GM23248 (cell line): ENCODE measurements around the gene GREM1. TPM values are rescaled to one million over a fixed set of nuclear protein-coding genes. Genes with fewer than 3 reads are reported as not detected.

Source experiments
- DNase-seq: peaks from one replicate; pipeline ENCODE4 v3.0.0-alpha.2; 2015
- H2AFZ ChIP-seq: fragments of 200-600 bp; sonication (generic); 2 replicates; pipeline ENCODE4 v1.6.1; 2016; ENCODE audit warnings: antibody characterized with exemption
- H3F3A ChIP-seq: fragments of 200-600 bp; sonication (generic); 2 replicates; pipeline ENCODE4 v1.6.1; 2016; ENCODE audit warnings: mild to moderate bottlenecking, antibody characterized with exemption, mixed run types; ENCODE audit not compliant: insufficient read depth
- H3K27ac ChIP-seq: fragments of 200-600 bp; sonication (generic); 2 replicates; pipeline ENCODE4 v1.5.1; 2016; ENCODE audit warnings: mild to moderate bottlenecking
- H3K27me3 ChIP-seq: fragments of 200-600 bp; sonication (generic); replicated peaks from 2 replicates; pipeline ENCODE4 v1.6.1; 2016; ENCODE audit warnings: mild to moderate bottlenecking; ENCODE audit not compliant: insufficient read depth
- H3K36me3 ChIP-seq: fragments of 200-600 bp; sonication (generic); 2 replicates; pipeline ENCODE4 v1.6.1; 2016; ENCODE audit warnings: low read depth, mild to moderate bottlenecking
- H3K4me1 ChIP-seq: fragments of 200-600 bp; sonication (generic); 2 replicates; pipeline ENCODE4 v1.6.1; 2016; ENCODE audit warnings: mild to moderate bottlenecking; ENCODE audit not compliant: insufficient read depth
- H3K4me2 ChIP-seq: fragments of 200-600 bp; sonication (generic); one replicate; pipeline ENCODE4 v1.6.1; 2016; ENCODE audit warnings: mild to moderate bottlenecking; ENCODE audit not compliant: unreplicated experiment
- H3K4me3 ChIP-seq: fragments of 200-600 bp; sonication (generic); 2 replicates; pipeline ENCODE4 v1.5.1; 2016; ENCODE audit warnings: mild to moderate bottlenecking
- H3K79me2 ChIP-seq: fragments of 200-600 bp; sonication (generic); 2 replicates; pipeline ENCODE4 v1.6.1; 2016; ENCODE audit warnings: mild to moderate bottlenecking; ENCODE audit not compliant: insufficient read depth
- H3K9ac ChIP-seq: fragments of 200-600 bp; sonication (generic); 2 replicates; pipeline ENCODE4 v1.6.1; 2016; ENCODE audit warnings: mild to moderate bottlenecking
- H3K9me2 ChIP-seq: fragments of 200-600 bp; sonication (generic); 2 replicates; pipeline ENCODE4 v1.6.1; 2016; ENCODE audit warnings: mixed run types, mild to moderate bottlenecking, moderate library complexity; ENCODE audit not compliant: insufficient read depth
- H3K9me3 ChIP-seq: fragments of 200-600 bp; sonication (generic); one replicate; pipeline ENCODE4 v1.6.1; 2017; ENCODE audit warnings: low read depth
- H4K20me1 ChIP-seq: fragments of 200-600 bp; sonication (generic); 2 replicates; pipeline ENCODE4 v1.6.0; 2016; ENCODE audit not compliant: insufficient read depth
- EZH2 ChIP-seq: fragments of 200-600 bp; sonication (generic); IDR thresholded peaks from 2 replicates; pipeline ENCODE4 v1.6.1; 2018; ENCODE audit warnings: antibody characterized with exemption, mild to moderate bottlenecking; ENCODE audit not compliant: insufficient read depth, poor library complexity, severe bottlenecking
- EZH2phosphoT487 ChIP-seq: fragments of 200-600 bp; sonication (generic); IDR thresholded peaks from 2 replicates; pipeline ENCODE4 v1.6.1; 2018; ENCODE audit warnings: antibody characterized with exemption, moderate library complexity, mild to moderate bottlenecking, low read depth; ENCODE audit not compliant: insufficient read depth
- WGBS, 2 experiments: methylation state at CpG; one replicate each; pipeline ENCODE4 v1.1.6; 2015 to 2017; ENCODE audit warnings: low lambda C conversion rate in 2 of 2, low coverage in 1 of 2; ENCODE audit errors: missing lambda C conversion rate in 2 of 2; 5-methylcytosine and 5-hydroxymethylcytosine counted together
- in situ Hi-C: fragments of 300-500 bp; cut with MboI; formaldehyde crosslinking; loops from 2 replicates; pipeline ENCODE4 v1.15.0; 2020
- polyA plus RNA-seq: library from polyadenylated mRNA; unstranded; fragments of >200 nt; fragmentation: Nextera tagmentation; extraction: Ambion mirVana; gene quantifications from 2 replicates; pipeline ENCODE4 v1.2.1, GENCODE V29; 2016
- total RNA-seq: library from RNA; depleted of rRNA; stranded (reverse); fragments of >200 nt; shearing (Covaris generic); gene quantifications from 2 replicates; pipeline ENCODE4 v1.2.3, GENCODE V29; 2014

Gene GREM1
- total and polyA plus RNA-seq, 2 experiments from 2014 or later = 584 to 1,005 TPM

- Histone ChIP-seq H3K79me2 (no peaks in the 10 kb centered on the region), H3K4me1 (peaks cover 23% of the 10 kb centered on the region), H3K9ac (no peak overlapping the region), H3K27me3 (no peaks in the 10 kb centered on the region), H4K20me1 (no peaks in the 10 kb centered on the region), H3K4me2 (no peak overlapping the region), H3F3A (peaks cover 34% of the 10 kb centered on the region), H3K36me3 (no peaks in the 10 kb centered on the region), H3K9me3 (no peaks in the 10 kb centered on the region), H3K27ac (no peak overlapping the region), H3K4me3 (no peak overlapping the region), H3K9me2 (no peaks in the 10 kb centered on the region), H2AFZ (no peak overlapping the region)
- in situ Hi-C loops = no loop called here
- WGBS, 2 experiments = 65 to 66% methylated on average over 3 of the region's 3 CpGs
- DNase-seq = no peak
- no peak for TF ChIP-seq EZH2phosphoT487
- no peak for TF ChIP-seq EZH2
These were observed 33.2 kb downstream of the GREM1 start for GRCh38 chr15:32750979-32751378.

GRCh38 chr15:32757426-32757825 is 39.6 kb downstream of the GREM1 start:
- H3K9me2 ChIP-seq = no peaks in the 10 kb centered on the region; the same call in 1 of the 2 replicates
- H3K79me2 ChIP-seq = no peaks in the 10 kb centered on the region
- no peak overlapping the region for H2AFZ ChIP-seq
- no peaks in the 10 kb centered on the region for H3F3A ChIP-seq
- H4K20me1 ChIP-seq = no peaks in the 10 kb centered on the region
- H3K27me3 ChIP-seq = no peaks in the 10 kb centered on the region
- in situ Hi-C loops = no loop called here
- H3K9me3 ChIP-seq = no peaks in the 10 kb centered on the region
- no peak overlapping the region for H3K4me2 ChIP-seq
- no peak overlapping the region for H3K27ac ChIP-seq
- H3K4me1 ChIP-seq = no peaks in the 10 kb centered on the region
- H3K9ac ChIP-seq = no peak overlapping the region
- DNase-seq = no peak
- no peak overlapping the region for H3K4me3 ChIP-seq
- no peak for TF ChIP-seq EZH2
- no peak for TF ChIP-seq EZH2phosphoT487
- H3K36me3 ChIP-seq = 0 out of 2 replicates have a peak, but pooled peaks cover 4% of the 10 kb centered on the region
- 87 to 89% methylated on average over 2 of the region's 2 CpGs for WGBS, 2 experiments

GRCh38 chr15:32763295-32763694 is 45.5 kb downstream of the GREM1 start:
- Histone ChIP-seq H3K9me2 (no peaks in the 10 kb centered on the region; the same call in 1 of the 2 replicates), H3K27me3 (no peaks in the 10 kb centered on the region), H3F3A (no peaks in the 10 kb centered on the region), H3K4me2 (no peak overlapping the region), H3K27ac (no peak overlapping the region), H2AFZ (no peak overlapping the region), H4K20me1 (no peaks in the 10 kb centered on the region), H3K36me3 (0 out of 2 replicates have a peak, but pooled peaks cover 4% of the 10 kb centered on the region), H3K9me3 (no peaks in the 10 kb centered on the region), H3K9ac (no peak overlapping the region), H3K79me2 (no peaks in the 10 kb centered on the region), H3K4me1 (peaks cover 6% of the 10 kb centered on the region), H3K4me3 (no peak overlapping the region)
- 93 to 96% methylated on average over 1 of the region's 1 CpG for WGBS, 2 experiments
- no peak for DNase-seq
- TF ChIP-seq EZH2 (no peak), EZH2phosphoT487 (no peak)
- in situ Hi-C loops = no loop called here

GRCh38 chr15:32765236-32765635 is 47.4 kb downstream of the GREM1 start:
- in situ Hi-C loops = no loop called here
- WGBS, 2 experiments = 73 to 75% methylated on average over 4 of the region's 4 CpGs
- Histone ChIP-seq H2AFZ (no peak overlapping the region), H3K36me3 (0 out of 2 replicates have a peak, but pooled peaks cover 4% of the 10 kb centered on the region), H3K27ac (no peak overlapping the region), H3K4me3 (no peak overlapping the region), H3F3A (no peaks in the 10 kb centered on the region), H4K20me1 (no peaks in the 10 kb centered on the region), H3K9me3 (no peaks in the 10 kb centered on the region), H3K9ac (no peak overlapping the region), H3K9me2 (no peaks in the 10 kb centered on the region), H3K4me2 (no peak overlapping the region), H3K27me3 (no peaks in the 10 kb centered on the region), H3K4me1 (peaks cover 6% of the 10 kb centered on the region), H3K79me2 (no peaks in the 10 kb centered on the region)
- no peak for DNase-seq
- no peak for TF ChIP-seq EZH2
- no peak for TF ChIP-seq EZH2phosphoT487

GRCh38 chr15:32766101-32766500 is 48.3 kb downstream of the GREM1 start:
- Histone ChIP-seq H4K20me1 (no peaks in the 10 kb centered on the region), H3K9ac (no peak overlapping the region), H3K36me3 (0 out of 2 replicates have a peak, but pooled peaks cover 4% of the 10 kb centered on the region), H3K27ac (no peak overlapping the region), H2AFZ (no peak overlapping the region), H3K4me1 (peaks cover 6% of the 10 kb centered on the region), H3K4me2 (no peak overlapping the region), H3K9me2 (no peaks in the 10 kb centered on the region), H3K27me3 (no peaks in the 10 kb centered on the region), H3K9me3 (no peaks in the 10 kb centered on the region), H3K79me2 (no peaks in the 10 kb centered on the region), H3F3A (no peaks in the 10 kb centered on the region), H3K4me3 (no peak overlapping the region)
- no peak for TF ChIP-seq EZH2phosphoT487
- TF ChIP-seq EZH2 = no peak
- DNase-seq = peak; percentile 38
- WGBS, 2 experiments = 66 to 73% methylated on average over 3 of the region's 3 CpGs
- in situ Hi-C loops = no loop called here
